ENCODE data around the gene ARID3A.

DNA sequence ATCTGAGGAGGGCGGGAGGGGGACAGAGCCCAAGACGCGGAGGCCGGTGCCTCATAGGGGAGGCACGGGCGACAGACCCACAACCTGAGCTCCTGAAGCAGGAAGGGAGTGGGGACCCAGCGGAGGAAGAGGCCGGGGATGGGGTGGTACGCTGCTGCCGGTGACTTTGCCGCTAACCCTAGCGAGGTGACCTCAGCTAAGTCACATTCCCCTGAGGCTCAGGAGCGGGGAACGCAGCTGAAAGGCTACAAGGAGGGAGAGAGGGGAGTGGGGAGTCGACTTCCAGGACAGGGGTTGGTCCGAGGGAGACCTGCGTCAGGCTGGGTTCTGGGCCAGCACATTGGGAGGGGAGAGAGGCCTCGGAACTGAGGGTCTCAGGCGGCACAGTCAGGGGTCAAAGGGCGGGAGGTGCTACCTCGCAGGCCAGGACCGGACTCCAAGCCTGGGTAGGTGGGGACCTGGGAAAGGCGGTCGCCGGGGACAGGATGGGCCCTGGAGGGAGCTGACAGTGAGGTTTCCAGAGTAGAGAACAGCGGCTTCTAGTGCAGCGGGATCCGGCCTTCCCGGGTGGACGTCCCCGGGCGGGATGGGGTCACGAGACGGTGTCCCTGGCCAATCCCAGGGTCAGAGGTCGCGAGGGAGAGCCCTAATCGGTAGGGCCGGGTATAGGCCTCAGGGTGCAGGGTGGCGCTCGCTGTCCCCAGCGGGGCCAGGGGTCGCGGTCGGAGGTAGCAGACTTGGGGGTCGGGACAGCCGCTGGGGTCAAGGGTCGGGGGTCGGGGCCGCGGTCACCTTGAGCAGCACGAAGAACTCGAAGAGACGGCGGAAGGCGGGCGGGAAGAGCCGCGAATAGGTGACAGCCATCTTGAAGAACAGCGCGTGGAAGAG is 94.4 kb downstream of the ARID3A start:
- TF ChIP-seq CTCF (IDR thresholded peaks at IDR 0.05 in 4 of 5, conservative IDR thresholded peaks at IDR 0.05 in 1 of 5) (no peak), POLR2A (IDR thresholded peaks at IDR 0.05) (no peak)

Data from gastrocnemius medialis (tissue), 4 donors.